ENCODE results near the gene TBCD.

DNA sequence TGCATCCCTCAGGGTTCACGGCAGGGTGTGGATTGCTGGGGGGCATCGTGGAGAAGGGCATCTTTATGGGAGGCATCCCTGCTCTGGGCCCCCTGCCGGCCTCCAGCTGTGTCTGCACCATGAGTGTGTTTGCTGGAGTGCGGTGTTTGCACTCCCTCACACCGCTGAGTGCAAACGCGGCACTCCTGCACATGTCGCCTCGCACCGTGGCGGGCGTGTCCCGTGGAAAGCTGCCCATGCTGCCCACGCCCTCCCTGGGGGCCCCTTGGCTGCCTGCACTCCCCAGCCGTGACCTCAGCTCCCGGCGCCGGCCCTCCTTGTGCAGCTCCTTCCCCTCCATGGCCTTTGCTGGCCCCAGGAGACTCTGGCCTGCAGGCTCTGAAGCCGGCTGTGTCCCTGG is 162.5 kb downstream of the TBCD start:
- TF ChIP-seq EZH2 (IDR thresholded peaks at IDR 0.05; ENCODE audit: insufficient read depth, poor library complexity, severe bottlenecking) = no peak
- no peak for TF ChIP-seq EZH2phosphoT487 (IDR thresholded peaks at IDR 0.05; ENCODE audit: insufficient read depth, low read depth)
